GM18520 (cell line): ENCODE data around the gene TCIRG1.
"Not testable (repeated sequence)": the region's sequence is repeated elsewhere in the genome, so short reads cannot be mapped to it uniquely, and the experiment has no call there.

ENCODE experiments used
- ATAC-seq: cut with Tn5 transposase; IDR thresholded peaks from one replicate; pipeline ENCODE4 v1.9.1; 2021; ENCODE audit not compliant: unreplicated experiment

TCIRG1 gene

GRCh38 chr11:68077617-68078582, 39.1 kb downstream of the TCIRG1 start:
- peak; percentile 71 for ATAC-seq

GRCh38 chr11:68080860-68081259, 42.0 kb downstream of the TCIRG1 start:
- no peak for ATAC-seq

DNA sequence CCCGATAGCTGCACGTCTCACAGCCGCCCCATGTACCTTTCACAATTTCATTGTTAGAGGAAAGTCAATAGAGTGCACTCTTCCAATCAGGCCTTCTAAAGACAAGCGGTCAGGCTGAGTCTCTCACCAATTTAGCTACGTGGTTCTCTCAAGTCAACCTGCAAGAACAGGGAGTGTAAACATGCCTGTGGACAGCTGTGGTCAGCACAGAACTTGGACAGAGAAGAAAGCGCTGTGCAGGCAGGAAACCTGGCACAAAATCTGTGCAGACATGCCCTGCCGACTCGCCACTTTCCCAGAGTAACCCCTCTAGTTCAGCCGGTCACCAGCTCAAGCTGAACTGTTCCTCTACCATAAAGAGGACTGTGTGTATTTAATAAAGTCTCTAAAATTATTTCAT, 42.9 kb downstream of the TCIRG1 start:
- ATAC-seq, result no peak

- no peak for ATAC-seq
Observed at GRCh38 chr11:68082481-68082880, 43.7 kb downstream of the TCIRG1 start.

- ATAC-seq, result no peak
Observed at GRCh38 chr11:68083517-68083916, 44.7 kb downstream of the TCIRG1 start.

DNA sequence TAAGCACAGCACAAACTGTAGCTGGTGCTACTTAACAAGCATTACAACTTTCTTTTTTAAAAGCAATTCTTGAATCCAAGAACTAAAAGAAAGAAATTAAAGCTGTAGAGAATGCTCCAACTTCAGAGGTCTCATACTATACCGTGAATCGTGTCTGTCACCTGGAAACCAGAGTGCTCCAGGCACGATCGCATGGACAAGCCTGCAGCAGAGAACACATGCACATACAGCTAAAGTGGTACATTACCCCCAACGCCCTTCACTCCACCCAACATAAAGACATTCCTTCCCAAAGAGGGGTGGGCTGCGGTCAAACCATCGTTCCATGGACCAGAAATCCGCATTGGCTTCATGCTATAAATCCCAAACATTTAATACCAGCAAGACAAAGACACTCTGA, 50.9 kb downstream of the TCIRG1 start:
- ATAC-seq, result no peak

DNA sequence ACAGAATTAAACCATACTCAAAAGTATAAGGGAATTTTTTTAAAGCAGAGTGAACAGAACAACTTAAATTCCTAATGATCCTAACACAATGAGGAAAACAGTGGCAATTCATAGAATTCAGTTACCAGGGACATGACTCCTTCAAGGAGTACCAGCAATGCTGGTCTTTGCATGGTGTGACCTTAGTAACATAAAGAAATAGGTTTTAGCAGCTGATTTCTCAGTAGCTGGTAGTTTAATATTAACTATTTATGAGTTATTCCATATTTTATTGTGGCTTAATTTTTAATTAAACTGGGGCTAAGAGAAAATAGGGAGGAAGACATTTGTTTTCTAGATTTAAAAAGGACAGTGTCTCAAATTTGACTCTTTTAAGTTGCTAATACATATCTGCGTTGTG, 51.5 kb downstream of the TCIRG1 start:
- no peak for ATAC-seq

DNA sequence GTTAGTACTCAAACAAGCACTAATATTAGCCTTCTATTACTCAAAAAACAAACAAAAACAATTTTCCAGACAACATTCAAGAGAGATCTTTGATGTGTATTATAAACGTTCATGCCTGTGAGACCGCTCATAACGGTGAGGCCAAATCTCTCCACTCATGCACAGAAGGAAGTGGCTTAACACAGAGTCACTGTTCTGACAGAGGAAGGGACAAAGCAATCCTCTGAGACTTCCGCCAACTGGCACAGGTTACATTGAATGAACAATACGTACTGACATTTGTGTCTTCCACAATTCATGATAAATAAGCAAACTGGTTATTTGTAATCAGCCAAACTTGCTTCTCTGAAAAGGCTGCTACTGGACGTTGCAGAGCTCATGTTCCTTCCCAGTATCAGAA, 51.9 kb downstream of the TCIRG1 start:
- ATAC-seq, result no peak

- ATAC-seq, result no peak
Observed at GRCh38 chr11:68092411-68092810, 53.6 kb downstream of the TCIRG1 start.

DNA sequence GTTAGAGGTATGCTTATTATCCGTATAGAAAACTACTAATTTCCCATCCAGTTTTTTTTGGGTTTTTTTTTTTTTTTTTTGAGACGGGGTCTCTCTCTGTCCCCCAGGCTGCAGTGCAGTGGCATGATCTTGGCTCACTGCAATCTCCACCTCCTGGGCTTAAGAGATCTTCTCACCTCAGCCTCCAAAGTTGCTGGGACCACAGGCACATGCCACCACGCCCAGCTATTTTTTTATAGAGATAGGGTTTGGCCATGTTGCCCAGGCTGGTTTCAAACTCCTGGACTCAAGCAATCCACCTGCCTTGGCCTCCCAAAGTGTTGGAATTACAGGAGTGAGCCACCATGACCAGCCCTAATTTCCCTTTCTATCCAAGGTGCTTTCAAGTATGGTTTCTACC, 54.1 kb downstream of the TCIRG1 start:
- ATAC-seq, result not testable (repeated sequence)

GRCh38 chr11:68093565-68093964, 54.7 kb downstream of the TCIRG1 start:
- ATAC-seq, result no peak

DNA sequence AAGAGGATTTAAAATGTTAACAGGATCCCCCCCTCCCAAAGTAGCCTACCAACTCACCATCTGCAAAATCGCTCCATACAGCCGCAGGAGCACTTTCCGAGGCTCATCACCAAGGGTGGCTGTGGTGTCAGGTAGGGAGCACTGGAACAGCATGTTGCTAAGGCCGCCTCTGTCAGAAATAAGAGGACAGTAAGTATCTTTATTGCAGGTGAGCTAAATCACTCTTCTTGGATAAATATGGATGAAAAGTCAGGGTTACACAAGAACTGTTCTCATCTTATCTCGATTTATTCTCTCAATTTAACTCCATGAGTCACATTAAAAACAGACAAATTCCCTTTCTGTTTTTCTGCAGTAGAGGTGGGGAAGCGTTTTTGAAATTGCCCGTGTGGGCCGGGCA, 58.1 kb downstream of the TCIRG1 start:
- no peak for ATAC-seq

- ATAC-seq, result no peak
Observed at GRCh38 chr11:68099057-68099456, 60.2 kb downstream of the TCIRG1 start.

- no peak for ATAC-seq
Observed at GRCh38 chr11:68099474-68100405, 60.9 kb downstream of the TCIRG1 start.
